Lower leg skin (tissue), 3 donors: ENCODE data around the gene ZKSCAN5.

Experiments used
- CTCF ChIP-seq, 3 donors: fragments of 450-650 bp; IDR thresholded peaks; one replicate each; pipeline ENCODE4 v1.5.1; 2016; ENCODE audit warnings: antibody characterized with exemption in 3 of 3, mild to moderate bottlenecking in 3 of 3, moderate library complexity in 2 of 3
- POLR2A ChIP-seq, 2 donors: fragments of 450-650 bp; IDR thresholded peaks; one replicate each; pipeline ENCODE4 v1.6.1; 2016 to 2017; ENCODE audit warnings: antibody characterized with exemption in 2 of 2, mild to moderate bottlenecking in 1 of 2, moderate library complexity in 1 of 2

GRCh38 chr7:99554939-99555338 is 50.5 kb downstream of the ZKSCAN5 start:
- TF ChIP-seq CTCF (IDR thresholded peaks at IDR 0.05) (no peak), POLR2A (IDR thresholded peaks at IDR 0.05) (no peak)
